GM03348 (cell line): ENCODE results near the gene RTP2.
"Not testable (repeated sequence)": the region's sequence is repeated elsewhere in the genome, so short reads cannot be mapped to it uniquely, and the experiment has no call there.

Source experiments
- DNase-seq: peaks from one replicate; pipeline ENCODE4 v3.0.0; 2012; ENCODE audit warnings: low spot score

Gene RTP2

DNA sequence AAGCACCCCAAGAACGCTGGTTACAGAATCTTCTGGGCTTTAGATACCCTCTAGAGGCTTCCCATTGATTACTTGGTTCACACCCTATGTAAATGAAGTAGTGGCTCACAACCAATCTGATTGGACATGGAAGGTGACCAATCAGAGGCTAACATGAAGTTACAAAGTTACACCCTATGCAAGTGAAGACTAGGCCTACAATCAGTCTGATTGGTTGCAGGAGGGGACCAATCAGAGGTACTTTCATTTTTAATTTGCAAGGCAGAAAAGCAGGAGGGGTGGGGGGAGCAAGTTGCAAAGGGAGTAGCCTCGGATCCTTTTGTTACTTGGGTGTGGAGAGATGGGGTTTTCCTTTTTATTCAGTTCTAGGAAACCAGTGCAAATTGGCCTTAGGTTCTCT, 11.1 kb upstream of the RTP2 start:
- no peak for DNase-seq

DNA sequence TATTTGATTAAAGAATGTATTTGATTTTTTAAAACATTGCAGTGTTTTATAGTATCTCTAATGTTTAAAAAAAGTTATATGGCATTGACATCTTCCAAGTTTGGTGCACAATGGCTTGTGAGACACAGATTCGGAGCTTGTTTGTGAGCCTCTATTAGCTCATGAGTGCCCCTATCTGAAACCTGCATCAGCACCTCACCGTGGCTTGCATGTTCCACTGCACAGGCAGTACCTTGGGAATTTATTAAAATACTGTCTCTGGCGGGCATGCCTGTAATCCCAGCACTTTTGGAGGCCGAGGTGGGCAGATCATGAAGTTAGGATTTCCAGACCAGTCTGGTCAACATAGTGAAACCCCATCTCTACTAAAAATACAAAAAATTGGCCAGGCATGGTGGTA, 6.8 kb upstream of the RTP2 start:
- DNase-seq, result no peak

DNA sequence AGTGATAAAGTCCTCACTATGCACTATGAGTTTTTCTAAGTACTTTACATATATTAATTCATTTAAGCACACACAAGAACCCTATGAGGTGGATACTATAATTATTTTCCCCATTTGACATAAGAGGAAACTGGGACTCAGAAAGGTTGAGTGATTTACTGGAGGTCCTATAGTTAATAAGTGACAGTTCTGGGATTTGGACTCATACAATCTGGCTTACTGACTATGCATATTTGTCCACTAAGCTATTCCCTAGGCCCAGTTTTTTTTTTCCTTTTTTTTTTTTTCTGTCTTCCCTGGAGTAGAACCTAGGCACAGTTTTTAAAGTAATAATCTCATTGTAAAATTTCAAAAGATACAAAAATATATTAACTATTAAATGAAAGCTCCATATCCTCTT, 6.3 kb upstream of the RTP2 start:
- no peak for DNase-seq

DNA sequence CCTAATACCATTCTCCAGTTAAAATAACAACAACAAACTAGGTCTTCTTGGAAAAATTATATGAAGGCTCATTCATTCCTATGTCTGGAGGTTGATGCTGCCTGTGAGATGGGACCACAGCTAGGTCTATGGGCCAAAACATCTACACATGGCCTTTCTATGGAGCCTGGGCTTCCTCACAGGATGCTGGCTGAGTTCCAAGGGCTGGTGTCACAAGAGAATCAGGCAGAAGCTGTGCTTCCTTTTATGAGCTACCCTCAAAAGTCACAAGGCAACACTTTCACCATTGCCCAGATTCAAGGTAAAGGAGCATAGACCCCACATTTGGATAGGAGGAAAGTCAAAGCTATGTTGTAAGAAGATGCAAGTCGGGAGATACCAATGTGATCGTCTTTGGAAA, 4.6 kb upstream of the RTP2 start:
- DNase-seq, result no peak

DNA sequence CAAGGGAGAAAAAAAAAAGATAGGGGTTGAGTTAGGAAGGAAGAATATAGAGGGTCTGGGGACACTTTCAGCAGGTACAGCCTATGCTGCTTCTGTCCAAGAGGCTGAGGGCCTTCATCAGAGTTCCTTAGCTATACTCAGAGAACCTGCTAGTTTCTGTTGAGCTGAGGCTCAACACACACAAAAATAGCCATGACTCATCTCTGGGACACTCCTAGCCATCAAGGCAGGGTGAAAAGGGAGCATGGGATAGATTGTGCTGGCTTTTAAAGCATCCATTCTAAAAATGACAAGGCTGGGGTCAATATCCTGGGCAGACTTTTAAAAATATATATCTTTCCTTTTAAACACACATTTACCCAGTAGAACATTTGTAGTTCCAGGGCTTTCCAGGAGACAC, 2.8 kb upstream of the RTP2 start:
- DNase-seq, result no peak

DNA sequence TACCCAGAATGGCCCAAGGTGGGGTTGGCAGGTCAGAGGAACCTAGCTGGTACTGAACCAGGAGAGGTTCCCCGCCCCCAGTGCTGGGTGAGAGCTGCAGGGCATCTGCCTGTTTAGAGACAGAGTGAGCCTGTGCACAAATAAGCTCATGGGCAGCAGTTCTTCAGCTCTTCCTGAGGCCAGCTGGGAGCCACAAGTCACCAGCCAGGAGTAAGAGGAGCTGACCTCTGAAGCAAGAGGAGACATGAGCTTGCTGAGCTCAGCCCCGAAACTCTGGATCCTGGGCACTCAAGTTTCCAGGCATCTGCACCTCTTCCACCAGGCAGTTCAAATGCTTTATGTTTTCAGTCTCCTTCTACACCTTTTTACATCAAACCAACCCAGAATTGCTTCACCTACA, 2.1 kb downstream of the RTP2 start:
- DNase-seq, result no peak

DNA sequence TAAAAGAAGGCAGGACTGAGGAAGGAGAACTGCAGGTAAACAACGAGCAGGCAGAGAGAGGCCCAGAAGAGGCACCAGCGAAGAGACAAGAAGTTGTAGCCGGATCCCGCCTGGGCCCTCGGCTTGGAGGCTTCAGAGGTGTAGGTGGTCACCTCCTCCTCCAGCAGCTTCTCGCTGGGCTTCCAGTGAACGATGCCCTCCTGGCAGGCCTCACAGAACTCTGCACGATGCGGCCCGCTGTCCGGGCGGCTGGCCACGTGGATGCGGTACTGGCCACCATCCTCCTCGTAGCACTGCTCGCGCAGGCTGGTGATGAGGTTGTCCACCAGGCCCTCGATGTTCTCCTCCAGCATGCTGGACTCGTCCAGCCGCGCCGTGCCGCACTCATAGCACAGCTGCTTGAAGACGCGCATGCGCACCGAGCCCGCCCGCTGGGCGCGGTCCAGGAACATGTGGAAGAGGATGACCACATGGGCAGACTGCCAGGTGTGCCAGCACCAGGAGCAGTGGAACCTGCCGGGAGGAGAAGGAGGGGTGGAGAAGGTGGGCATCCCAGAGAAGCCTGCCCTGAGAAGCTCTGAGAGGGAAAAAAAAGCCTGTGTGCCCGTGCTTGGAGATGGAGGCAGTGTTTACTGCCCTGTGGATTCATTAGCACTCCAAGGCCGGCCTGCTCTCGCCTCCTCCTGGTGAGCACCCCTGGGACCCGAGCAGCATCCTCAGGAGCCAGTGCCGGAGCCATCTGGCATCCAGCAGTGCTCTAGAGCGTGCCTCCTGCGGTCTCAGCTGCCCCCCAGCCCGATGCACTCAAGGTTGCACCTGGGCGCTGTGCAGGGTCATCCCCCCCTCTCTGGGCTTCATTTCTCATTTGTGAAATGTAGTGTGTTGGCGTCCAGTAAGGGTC, 3.6 kb downstream of the RTP2 start:
- no peak for DNase-seq

DNA sequence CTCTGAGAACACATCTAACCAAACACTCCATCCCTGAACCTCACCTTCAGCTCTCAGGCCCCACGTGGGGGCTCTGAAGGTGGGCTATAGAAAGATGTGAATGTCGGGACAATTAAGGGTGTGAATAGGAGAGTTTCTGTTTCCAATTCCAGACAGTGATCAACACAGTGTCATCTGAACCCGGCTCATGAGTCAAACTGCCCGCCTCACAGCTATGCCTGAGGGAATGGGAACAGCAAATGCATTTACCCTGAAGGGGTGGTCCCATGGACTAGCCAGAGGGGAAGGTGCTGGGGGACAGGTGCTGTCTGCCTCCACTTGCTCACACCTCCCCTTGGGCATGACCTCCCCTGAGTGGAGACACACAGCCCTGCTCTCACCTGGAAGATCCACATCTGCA, 6.3 kb downstream of the RTP2 start:
- no peak for DNase-seq

DNA sequence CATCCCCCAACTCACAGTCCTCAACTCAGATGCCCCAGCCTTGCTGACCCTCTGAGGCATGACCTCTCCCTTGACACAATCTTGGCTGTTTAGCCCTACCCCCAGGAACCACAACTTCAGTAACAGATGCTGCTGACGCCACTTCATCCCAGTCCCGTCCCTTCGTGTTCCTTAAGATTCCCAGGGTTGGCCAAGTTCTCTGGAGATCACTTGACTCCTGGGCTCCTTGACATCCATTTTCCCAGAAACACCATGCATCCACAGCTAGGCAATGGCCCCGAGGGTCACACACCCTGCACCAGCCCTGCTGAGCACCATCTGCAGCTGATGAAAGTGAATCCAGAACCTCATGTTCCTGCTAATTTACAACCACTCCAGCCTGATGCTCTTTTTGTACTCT, 6.9 kb downstream of the RTP2 start:
- DNase-seq, result no peak

DNA sequence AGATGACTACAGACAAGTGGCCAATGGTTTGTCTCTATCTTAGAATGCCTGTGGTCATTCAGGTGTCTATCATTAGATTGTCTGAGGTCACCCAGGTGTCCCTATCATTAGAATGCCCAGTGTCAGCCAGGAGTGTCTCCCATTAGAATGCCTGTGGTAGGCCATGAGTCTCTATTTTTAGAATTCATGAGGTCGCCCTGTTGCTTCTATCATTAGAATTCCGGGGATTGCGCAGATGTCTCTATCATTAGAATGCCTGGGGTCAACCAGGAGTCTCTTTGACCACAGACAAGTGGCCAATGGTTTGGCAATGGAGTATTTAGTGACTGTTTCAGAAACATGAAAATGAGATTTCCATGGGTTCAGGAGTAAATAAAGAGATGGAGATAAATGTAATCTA, 7.6 kb downstream of the RTP2 start:
- no peak for DNase-seq

DNA sequence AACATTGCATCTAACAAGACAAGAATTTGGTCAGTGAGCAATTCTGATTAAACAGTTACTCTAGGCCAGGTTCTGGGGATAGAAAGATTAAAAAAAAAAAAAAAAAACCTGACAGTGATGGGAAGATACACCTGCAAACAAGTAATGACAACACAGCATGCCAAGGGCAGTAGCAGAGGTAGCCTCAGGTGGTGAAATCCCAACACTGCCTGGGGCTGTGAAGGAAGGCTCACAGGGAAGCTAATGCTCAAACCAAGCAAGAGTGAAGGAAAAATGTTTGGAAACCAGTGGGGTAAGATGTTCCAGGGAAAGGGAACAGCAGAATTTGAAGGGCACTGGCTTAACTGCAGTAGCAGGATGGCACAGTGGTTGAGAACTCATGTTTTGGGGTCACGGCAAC, 8.9 kb downstream of the RTP2 start:
- DNase-seq, result no peak

DNA sequence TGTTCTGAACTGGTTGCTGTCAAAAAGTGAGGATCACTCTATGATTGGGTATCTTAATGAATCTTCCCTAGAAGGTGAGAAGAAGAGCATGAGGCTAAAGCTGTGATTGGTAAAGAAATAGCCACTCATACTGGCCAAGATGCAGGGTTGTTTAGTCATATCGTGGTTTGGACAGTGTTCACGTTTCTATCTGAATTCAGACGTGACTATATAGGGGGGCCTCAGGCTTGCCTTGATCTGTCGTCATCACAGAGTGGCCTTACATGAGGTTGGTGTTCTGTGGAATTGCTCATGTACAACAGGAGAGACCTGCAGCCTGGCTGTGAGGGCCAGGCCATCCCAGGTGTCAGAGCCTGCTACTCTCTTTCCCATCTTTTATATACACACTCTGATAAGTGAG, 12.4 kb downstream of the RTP2 start:
- DNase-seq, result peak; percentile 19

DNA sequence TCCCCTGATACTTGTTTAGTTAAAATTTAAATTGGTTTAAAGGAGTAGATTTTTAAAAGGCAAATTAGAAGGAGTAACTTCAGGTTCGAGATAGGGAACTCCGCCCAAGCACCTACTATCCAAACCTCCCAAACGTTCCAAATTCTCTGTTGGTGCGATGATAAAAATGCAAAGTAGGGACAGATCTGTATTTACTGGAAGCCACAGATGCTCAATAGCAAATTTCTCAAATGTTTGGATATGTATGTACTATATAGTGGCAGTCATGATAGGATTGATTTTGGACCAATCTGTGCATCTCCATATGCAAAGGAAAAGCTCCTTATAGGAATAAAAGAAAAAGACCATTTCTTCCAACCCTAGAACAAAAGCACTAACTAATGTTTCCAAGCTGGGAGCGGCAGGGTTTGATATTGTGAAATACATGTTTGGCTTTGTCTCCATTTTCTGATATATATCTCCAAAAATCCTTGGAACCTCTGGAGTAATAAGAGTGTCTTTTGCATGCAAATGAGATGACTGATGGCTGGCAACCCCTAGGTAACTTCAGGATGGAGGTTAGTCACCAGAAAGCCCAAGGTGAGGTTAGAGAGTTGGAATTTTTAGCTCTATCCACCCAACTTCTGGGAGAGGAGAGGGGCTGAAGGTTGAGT, 15.6 kb downstream of the RTP2 start:
- DNase-seq, result no peak

DNA sequence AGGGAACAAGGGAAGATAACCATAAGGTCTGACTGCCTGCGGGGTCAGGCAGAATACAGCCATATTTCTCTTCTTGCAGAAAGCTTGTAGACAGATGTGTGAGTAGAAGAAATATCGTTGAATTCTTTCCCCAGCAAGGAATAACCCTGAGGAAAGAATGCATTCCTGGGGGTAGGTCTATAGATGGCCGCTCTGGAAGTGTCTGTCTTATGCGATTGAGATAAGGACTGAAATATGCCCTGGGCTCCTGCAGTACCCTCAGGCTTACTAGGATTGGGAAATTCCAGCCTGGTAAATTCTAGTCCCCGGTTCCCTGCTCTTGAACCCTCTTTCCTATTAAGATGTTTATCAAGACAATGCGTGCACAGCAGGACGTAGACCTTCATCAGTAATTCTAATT, 16.4 kb downstream of the RTP2 start:
- no peak for DNase-seq

DNA sequence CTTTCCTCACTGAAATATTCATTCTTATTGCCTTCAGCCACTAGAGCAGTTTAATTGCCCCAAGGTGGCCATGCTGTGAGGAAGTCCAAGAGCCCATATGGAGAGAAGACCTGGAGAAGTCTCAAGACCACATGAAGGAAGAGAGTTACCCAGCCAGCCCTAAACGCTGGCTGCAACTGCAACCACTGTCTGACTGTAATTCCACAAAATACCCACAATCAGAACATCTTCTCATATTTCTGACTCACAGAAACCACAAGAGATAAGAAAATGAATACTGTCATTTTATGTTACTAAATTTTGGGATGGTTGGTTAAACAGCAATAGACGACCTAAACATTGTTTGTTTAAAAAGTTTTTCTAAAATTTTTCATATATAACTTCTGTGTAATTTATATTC, 17.5 kb downstream of the RTP2 start:
- DNase-seq, result no peak

DNA sequence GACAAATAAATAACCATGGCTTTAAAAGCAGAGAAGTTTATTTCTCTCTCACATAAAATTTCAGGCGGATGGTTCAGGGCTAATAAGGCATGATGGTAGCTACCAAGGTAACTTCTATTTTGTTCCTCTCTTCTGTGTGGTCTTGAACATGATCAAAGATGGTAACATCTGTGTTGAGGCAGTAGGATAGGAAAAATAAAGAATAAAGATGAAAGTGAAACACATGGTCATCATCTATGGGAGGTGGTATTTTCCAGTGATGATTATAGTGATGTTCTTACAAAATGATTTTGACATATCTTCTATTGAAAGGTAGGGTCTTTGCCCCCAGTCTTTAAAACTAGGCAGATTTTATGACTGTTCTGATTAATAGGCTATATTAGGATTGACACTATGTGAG, 17.9 kb downstream of the RTP2 start:
- DNase-seq, result no peak

DNA sequence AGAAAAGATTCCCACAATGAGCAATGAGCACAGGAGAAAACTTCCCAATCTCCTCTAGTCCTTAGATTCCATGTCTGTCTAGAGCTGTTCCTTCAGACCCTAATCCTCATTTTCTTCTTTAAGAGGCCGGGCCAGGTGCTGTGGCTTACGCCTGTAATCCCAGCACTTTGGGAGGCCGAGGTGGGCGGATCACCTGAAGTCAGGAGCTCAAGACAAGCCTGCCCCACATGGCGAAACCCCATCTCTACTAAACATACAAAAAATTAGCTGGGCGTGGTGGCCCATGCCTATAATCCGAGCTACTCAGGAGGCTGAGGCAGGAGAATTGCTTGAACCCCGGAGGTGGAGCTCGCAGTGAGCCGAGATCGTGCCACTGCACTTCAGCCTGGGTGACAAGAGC, 20.6 kb downstream of the RTP2 start:
- DNase-seq, result not testable (repeated sequence)

DNA sequence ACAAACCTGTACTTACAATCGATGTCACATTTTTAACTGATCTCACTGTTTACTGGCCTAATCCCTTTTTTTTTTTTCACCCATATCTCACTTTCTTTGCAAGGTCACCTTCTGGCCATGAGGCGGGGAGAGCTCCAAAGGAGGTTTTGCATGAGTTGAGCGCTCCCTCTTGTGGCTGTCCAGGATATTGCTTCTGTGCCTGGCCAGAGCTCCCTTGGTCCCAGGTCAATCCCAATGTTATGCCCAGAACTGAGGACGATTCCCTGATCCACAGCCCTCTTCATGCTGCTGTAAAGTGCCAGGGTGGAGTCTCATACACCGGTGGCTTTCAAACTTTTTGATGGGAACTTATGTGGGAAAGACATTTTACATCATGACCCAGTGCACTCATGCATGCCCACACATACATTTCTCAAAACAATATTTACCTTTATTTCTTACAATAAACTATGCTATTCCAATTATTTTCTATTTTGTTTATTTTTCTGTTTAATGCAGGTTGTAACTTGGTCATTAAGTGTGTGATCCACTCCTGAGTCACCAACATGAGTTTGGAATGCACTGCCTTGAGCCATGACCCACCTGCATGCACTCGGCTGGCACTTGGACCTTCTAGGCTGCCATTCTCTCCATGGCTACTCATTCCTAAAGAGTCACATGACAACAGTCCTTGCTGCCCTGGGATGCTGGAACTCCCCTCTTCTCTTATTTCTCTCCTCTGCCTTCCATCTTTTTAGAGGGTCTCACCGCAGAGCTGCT, 22.5 kb downstream of the RTP2 start:
- DNase-seq, result peak; percentile 84

DNA sequence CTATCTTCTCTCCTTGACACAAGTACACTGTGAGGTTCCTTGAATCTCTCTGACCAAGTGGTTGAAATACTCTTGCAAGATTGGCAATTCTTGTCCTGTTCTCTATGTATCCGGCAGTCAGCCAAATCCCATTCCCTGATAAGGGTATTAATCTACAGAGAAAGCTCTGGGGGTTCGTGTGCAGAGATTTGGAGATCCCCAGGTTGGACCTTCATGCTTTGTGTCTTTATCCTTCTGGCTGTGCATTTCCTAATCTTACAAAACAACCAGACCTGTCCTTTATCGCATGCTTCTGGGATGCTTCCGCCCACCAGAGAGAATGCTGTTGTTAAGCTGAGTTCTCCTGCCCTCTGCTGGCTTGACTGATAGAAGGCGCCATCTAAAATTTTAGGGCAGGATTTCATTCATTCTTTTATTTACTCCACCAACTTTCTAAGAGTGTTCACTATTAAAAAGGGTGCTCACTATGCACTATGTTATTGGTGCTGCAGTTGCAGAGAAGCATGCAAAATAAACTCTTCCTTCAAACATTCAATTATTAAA, 23.6 kb downstream of the RTP2 start:
- peak; percentile 74 for DNase-seq

DNA sequence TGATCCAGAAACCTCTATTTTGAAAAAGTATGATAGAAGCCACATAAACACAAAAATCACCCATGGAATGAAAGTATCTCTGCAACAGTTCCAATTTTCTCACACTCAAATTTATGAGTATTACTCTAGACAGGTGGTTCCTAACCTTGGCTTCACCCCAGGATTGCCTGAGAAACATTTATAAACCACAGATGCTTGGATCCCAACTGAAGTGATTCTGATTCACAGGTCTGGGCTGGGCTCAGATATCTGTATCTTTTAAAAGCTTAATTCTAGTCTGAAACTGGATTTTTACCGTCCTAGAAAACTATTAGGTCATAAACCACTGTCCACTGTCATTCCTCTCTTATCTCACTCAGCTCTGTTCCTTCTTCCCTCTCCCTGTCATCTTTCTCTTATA, 24.8 kb downstream of the RTP2 start:
- DNase-seq, result no peak

DNA sequence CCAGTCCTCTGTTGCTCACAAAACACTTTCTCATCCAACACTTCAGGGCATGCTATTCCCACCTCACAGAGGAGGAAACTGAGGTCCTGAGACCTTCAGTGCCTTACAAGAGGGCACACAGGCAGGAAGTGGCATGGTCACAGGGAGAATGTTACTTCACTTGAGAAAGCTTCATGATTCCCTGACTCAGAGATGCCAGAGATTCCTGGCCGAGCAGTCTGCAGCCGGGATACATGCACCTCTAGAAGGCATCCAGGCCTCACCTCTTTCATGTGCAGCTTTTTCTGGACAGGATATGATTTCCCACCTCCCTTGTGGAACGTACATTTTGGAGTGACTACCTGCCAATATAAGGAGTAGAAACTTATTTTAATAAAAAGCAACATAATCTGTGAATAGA, 29.3 kb downstream of the RTP2 start:
- DNase-seq, result no peak

DNA sequence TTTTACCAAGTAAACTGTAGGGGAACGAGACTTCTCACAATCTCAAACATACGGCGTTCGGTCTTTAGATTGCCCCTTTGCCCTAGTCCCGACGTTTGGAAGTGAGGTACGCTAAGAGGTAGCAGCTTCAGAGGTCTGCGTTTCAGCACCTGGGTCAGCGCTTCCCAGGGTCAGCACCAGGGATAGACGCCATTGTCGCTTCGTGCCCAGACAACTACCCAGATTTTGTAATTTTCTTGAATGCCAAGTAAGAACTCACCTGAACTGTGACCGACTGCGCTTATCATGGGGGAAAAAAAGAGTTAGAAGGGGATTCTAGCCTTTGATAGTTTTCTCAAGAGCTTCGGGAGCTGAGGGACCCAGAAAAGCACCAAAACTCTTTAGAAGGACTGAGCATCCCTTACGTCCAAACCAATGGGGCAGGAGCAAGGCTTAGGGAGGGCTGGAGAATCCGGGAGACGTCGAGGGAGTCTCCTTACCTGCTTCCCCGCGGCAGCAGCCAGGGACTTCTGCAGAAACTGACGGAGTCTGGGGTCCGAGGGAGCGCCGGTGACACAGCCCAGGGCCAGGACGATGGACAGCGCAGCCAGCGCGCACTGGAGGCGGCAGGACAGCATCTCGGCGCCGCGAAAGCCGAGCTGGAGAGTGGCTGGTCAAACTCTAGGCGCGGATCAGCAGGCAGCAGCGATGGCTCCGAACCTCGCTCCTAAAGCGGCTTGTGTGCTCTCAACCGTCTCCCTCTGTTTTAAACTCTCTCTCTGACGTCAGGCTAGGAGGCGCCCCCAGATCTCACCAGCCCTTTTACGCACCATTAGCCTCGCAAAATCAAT, 32.5 kb downstream of the RTP2 start, which contains the start of gene SST:
TSS of gene SST (minus strand) at position 720 of the 830 bp plus-strand sequence. CDS start at position 617, 103 bp downstream.
- DNase-seq, result peak; percentile 51
